Central memory CD4-positive, alpha-beta T cell (primary cell): ENCODE data around the gene IQGAP1.
"Not testable (repeated sequence)": the region's sequence is repeated elsewhere in the genome, so short reads cannot be mapped to it uniquely, and the experiment has no call there.

Experiments
- DNase-seq: peaks from one replicate; pipeline ENCODE4 v3.0.0; 2022
- total RNA-seq, 3 experiments: gene quantifications; one replicate each; lab custom pipeline; 2026; lab: John Stamatoyannopoulos, UW

The IQGAP1 gene, protein sequence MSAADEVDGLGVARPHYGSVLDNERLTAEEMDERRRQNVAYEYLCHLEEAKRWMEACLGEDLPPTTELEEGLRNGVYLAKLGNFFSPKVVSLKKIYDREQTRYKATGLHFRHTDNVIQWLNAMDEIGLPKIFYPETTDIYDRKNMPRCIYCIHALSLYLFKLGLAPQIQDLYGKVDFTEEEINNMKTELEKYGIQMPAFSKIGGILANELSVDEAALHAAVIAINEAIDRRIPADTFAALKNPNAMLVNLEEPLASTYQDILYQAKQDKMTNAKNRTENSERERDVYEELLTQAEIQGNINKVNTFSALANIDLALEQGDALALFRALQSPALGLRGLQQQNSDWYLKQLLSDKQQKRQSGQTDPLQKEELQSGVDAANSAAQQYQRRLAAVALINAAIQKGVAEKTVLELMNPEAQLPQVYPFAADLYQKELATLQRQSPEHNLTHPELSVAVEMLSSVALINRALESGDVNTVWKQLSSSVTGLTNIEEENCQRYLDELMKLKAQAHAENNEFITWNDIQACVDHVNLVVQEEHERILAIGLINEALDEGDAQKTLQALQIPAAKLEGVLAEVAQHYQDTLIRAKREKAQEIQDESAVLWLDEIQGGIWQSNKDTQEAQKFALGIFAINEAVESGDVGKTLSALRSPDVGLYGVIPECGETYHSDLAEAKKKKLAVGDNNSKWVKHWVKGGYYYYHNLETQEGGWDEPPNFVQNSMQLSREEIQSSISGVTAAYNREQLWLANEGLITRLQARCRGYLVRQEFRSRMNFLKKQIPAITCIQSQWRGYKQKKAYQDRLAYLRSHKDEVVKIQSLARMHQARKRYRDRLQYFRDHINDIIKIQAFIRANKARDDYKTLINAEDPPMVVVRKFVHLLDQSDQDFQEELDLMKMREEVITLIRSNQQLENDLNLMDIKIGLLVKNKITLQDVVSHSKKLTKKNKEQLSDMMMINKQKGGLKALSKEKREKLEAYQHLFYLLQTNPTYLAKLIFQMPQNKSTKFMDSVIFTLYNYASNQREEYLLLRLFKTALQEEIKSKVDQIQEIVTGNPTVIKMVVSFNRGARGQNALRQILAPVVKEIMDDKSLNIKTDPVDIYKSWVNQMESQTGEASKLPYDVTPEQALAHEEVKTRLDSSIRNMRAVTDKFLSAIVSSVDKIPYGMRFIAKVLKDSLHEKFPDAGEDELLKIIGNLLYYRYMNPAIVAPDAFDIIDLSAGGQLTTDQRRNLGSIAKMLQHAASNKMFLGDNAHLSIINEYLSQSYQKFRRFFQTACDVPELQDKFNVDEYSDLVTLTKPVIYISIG (N-terminal part only)
- 276 to 394 (median 321) reads per million in 3 experiments for total RNA-seq

- DNase-seq: peak; percentile 92
Measured at GRCh38 chr15:90387534-90388461, at the start of gene IQGAP1. Gene IQGAP1 (plus strand): TSS chr15:90388242. CDS start chr15:90388342, 100 bp downstream.

GRCh38 chr15:90338532-90338931 lies 49.5 kb upstream of the IQGAP1 start:
- DNase-seq: no peak

- DNase-seq: no peak
Measured at GRCh38 chr15:90340345-90340744, 47.7 kb upstream of the IQGAP1 start.

DNA sequence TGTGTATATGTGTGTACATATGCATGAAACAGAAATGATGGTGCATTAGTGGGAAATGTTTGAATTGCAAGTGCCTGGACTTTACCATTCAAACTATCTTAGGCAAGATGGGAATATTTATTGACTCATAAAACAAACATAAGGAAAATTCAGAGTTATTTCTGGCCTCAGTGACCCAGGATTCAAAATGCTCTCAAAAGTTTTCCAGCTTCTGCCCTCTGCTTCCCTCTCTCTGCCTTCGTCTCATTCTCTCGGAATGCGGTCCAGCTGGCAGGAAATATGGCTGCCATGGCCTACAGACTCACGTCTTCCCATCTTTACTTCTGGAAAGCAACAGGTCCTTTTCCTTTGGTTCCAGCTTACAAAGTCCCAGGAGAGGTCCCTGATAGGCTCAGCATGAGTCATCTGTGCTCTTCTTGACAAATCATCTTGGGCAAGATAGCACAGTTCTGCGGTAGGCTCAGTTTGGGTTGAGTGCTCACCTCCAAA lies 44.7 kb upstream of the IQGAP1 start:
- no peak for DNase-seq

- no peak for DNase-seq
Measured at GRCh38 chr15:90344662-90345061, 43.4 kb upstream of the IQGAP1 start.

DNA sequence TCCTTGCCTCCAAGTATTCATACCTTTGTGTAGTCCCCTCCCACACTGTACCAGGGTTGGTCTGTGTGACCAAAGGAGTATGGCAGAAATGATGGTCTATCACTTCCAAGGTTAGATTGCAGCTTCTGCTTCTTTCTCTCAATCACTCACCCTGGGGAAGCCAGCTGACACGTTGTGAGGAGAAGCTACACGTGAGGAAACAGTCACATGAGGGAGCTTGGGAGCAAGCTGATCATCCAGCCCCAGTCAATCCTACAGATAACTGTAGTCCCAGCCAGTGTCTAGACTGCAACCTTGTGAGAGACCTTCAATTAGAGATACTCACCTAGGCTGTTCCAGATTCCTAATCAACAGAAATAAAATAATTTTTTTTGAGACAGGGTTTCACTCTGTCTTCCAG lies 42.2 kb upstream of the IQGAP1 start:
- no peak for DNase-seq

DNA sequence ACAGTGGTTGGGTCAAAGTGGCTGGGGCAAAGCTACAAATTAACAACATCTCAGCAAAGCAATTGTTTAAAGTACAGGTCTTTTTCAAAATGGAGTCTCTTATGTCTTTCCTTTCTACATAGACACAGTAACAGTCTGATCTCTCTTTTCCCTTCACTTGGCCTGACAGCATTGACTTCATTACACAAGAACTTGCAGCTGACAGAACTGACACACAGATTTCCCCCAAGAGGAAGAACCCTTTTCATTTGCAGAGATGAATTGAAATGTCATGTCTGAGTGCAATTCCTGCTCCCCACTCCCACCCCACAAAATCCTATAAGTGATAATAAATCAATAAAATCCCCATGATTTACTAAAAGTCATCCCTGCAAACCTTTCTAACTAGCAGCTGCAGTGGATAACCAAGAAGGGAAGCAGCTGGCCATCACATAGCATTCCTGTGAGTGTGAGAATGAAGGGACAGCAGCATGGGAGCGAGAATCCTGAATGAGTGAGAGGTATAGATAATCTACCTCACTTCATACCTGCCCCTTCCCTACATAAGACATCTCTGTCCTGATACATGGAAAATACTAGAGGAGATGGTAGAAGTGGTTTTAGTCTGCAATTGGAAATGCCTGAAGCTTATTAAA lies 40.5 kb upstream of the IQGAP1 start:
- DNase-seq: not testable (repeated sequence)

DNA sequence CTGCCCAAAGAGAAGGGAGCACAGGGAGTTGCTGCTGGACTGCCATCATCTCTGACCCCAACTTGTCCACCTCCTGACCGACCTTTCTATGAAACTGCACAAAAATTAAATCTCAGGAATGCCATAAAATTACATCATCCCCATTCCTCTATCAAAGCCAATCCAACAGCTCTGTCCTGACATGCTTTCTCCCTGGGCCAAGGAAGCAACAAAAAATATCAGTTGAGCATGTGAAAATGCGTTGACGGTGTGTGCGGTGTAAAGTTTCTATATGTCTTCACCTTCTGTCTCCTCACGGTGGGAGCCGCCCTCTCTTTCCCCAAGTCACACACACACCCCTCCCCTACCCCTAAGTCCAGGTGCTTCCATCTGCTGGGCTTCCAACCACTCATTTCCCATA lies 39.6 kb upstream of the IQGAP1 start:
- no peak for DNase-seq

- DNase-seq: no peak
Measured at GRCh38 chr15:90349072-90349471, 39.0 kb upstream of the IQGAP1 start.

DNA sequence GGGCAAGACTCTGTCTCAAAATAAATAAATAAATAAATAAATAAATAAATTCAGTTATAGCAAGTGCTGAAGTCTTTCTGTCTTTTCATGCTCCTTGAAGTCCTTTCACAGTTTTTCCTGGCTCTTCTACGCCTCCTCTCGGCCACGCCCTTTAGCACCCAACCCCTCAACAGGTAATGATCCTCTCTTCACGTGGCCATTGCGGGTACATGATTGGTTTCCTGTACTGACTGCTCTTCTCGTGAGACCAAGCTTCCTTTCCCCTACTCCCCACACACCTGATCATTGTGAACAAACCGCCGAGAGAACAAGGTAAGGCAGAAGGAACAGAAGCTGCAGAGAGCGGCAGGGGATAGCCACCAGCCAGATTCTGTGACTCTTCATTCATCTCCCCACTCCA lies 38.2 kb upstream of the IQGAP1 start:
- DNase-seq: no peak

DNA sequence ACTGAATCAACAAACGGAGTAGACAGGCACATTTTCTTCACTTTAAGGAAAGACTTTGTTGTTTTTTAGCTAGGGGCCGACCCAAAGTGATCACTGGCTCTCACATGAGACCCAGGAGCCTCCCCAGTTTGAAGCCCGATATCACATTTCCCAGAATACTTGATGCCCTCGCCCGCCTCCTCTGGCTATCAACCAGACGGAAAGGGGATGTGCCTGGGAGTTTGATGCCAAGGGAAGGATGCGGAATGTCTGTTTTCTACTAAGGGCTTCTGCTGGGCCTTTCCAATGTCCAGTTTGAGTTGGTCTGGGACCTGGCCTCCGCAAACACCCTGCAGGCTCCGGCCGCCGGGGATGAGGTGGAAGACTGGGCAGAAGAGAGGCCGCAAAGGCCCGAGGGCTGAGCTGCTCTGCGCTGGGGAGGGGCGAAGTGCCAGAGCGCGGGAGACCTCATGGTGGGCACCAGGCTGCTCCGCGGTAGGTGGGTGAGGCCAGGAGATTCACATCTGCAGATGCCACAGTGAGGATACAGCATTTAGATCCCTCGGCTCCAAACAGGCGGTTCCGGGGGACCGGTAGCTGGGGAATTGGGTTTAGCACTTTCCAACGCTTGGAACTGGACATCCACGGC lies 36.4 kb upstream of the IQGAP1 start:
- no peak for DNase-seq

GRCh38 chr15:90352107-90352893 lies 35.7 kb upstream of the IQGAP1 start, which contains the start of gene ZNF774:
Gene ZNF774 (plus strand): TSS chr15:90352284. CDS start chr15:90354661, 2,377 bp downstream.
- peak; percentile 92 for DNase-seq

DNA sequence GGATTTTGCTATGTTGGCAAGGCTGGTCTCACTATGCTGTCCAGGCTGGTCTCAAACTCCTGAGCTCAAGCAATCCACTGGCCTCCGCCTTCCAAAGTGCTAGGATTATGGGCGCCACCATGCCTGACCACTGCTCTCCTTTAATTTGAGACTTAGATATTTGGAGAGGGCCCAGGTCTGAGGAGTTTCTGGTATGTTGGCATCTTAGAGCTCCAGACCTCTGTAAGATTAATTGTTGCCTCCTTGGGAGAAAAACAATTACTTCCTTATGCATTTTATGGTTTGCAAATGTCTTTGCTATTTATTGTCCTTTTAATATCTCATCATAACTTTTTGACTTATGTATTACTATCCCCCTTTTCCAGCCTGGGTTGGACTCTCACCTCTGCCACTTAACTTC lies 33.1 kb upstream of the IQGAP1 start:
- DNase-seq: no peak

- DNase-seq: no peak
Measured at GRCh38 chr15:90358124-90359033, 29.7 kb upstream of the IQGAP1 start.

DNA sequence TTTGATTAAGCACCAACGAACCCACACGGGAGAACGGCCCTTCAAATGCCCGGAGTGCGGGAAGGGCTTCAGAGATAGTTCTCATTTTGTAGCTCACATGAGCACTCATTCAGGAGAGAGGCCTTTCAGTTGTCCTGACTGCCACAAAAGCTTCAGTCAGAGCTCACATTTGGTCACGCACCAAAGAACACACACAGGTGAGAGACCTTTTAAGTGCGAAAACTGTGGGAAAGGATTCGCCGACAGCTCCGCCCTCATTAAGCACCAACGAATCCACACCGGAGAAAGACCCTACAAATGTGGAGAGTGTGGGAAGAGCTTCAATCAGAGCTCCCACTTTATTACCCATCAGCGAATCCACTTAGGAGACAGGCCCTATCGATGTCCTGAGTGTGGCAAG lies 27.3 kb upstream of the IQGAP1 start:
- no peak for DNase-seq

DNA sequence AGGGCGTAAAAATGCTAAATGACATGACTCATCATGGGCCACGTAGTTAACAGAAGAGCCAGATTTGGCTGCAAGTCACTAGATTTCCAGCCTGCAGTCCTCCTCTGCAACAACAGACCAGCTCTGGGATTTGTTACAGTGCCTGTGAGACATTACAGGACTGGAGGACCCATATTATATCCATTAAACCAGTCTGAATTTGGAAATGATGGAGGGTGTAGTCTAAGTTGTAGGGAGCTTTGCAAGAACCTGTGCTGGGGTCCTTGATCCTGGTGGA lies 25.2 kb upstream of the IQGAP1 start:
- DNase-seq: no peak

DNA sequence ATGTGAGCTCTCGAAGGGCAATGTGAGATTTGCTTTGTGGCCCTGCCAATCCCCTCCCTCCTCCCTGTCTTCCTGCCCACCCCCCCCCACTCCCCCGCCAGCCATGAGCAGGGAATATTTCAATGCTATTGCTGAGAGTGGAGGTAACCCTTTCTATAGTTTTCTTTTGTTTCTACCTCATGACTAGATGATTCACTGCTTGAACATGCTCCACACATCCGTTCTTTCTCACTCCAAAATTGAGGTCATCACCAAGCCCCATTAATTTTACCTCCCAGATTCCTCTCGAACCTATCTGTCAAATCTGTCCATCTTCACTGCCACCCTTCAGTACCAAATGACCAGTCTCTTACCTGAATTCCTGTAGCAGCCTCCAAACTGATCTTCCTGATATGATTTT lies 23.8 kb upstream of the IQGAP1 start:
- no peak for DNase-seq

DNA sequence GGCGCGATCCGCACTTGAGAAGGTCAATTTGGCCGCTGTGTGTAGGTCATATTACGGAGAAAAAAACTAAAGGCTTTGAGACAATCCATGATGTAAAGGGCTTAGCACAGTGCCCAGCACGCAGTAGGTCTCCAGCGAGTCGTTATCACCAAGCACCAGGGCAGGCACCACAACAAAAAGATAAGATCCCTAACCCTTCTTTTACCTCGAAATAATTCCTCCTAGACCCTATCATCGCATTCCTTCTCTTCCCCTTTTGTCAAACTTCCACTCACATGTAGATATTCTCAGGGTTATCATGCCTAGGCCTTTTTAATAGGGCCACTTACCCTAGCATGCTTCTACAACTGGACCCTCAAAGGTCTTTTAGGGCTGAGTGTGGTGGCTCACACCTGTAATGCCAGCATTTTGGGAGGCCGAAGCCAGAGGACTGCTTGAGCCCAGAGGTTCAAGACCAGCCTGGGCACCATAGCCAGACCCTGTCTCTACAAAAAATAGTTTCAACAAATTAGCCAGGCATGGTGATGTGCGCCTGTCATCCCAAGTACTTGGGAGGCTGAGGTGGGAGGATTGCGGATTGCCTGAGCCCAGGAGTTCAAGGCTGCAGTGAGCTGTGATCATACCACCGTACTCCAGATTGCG lies 22.5 kb upstream of the IQGAP1 start:
- DNase-seq: no peak
